Measurements from ENCODE around the gene RBP5.

Gene RBP5

DNA sequence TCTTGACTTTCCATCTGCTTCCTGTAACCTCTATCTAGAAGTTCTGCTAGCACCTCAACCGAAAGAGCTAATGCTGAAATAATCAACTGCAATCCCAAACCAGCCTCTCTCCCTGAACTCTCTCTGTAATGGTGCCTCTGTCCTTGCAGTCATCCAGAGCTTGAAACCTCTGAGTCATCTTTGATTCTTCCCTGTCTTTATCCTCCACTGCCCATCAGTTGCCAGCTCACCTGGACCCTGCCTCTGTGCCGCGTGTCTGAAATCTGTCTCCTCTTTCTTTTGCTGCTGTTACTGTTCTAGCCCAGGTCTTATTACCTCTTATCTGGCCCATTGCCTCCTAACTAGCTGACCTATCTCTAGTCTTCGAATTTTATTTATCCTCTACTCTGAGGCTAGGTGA lies 17.0 kb upstream of the RBP5 start:
- no peaks in the 10 kb centered on the region for H3K27me3 ChIP-seq (replicated peaks; ENCODE audit: control insufficient read depth, insufficient read depth, low read length)
- no peak overlapping the region for H3K4me3 ChIP-seq (replicated peaks; ENCODE audit: low read depth, low read length)
- DNase-seq (ENCODE audit: extremely low read depth, insufficient read length): no peak
- H3K36me3 ChIP-seq (ENCODE audit: control insufficient read depth, insufficient read depth, low read length): peaks cover 21% of the 10 kb centered on the region
- TF ChIP-seq, protein P1, sequence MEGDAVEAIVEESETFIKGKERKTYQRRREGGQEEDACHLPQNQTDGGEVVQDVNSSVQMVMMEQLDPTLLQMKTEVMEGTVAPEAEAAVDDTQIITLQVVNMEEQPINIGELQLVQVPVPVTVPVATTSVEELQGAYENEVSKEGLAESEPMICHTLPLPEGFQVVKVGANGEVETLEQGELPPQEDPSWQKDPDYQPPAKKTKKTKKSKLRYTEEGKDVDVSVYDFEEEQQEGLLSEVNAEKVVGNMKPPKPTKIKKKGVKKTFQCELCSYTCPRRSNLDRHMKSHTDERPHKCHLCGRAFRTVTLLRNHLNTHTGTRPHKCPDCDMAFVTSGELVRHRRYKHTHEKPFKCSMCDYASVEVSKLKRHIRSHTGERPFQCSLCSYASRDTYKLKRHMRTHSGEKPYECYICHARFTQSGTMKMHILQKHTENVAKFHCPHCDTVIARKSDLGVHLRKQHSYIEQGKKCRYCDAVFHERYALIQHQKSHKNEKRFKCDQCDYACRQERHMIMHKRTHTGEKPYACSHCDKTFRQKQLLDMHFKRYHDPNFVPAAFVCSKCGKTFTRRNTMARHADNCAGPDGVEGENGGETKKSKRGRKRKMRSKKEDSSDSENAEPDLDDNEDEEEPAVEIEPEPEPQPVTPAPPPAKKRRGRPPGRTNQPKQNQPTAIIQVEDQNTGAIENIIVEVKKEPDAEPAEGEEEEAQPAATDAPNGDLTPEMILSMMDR (IDR thresholded peaks at IDR 0.05; ENCODE audit: insufficient read depth, low read length, poor library complexity, severe bottlenecking): no peak

DNA sequence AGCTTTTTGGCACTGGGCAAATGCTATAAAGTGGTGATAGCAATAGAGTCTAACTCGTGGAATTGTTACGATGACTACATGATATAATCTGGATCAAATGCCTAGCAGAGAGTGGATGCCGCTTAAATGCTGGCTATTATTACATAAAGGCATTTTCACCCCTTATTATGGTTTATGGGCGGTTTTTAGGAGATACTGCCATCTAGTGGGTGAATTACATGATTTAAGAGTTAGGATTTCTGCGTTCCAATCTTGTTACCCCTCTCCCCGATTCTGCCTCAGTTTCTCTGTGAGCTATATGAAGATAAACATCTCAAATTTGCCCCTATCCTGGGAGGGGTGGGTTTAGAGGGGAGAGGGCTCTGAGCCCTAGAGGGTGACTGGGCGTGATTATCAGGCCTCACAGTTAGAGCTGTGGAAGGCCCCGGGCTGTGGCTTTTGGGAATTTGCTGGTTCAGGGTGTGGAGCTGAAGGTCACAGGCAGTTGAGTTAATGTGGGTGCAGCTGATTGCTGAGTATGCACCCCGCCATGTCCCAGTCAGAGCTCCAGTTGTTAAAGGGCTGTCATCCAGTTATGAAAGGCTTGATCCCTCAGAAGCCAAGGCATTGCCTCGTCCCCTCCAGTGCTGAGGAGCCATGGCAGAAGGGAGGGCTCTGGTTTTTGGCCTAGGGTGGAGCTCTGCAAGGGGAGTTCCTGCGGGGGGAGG lies 15.9 kb upstream of the RBP5 start:
- TF ChIP-seq, protein P1 (IDR thresholded peaks at IDR 0.05; ENCODE audit: insufficient read depth, low read length, poor library complexity, severe bottlenecking): peak; percentile 53
- no peak for DNase-seq (ENCODE audit: extremely low read depth, insufficient read length)
- H3K36me3 ChIP-seq (ENCODE audit: control insufficient read depth, insufficient read depth, low read length): peaks cover 14% of the 10 kb centered on the region
- no peak overlapping the region for H3K4me3 ChIP-seq (replicated peaks; ENCODE audit: low read depth, low read length)
- H3K27me3 ChIP-seq (replicated peaks; ENCODE audit: control insufficient read depth, insufficient read depth, low read length): no peaks in the 10 kb centered on the region

DNA sequence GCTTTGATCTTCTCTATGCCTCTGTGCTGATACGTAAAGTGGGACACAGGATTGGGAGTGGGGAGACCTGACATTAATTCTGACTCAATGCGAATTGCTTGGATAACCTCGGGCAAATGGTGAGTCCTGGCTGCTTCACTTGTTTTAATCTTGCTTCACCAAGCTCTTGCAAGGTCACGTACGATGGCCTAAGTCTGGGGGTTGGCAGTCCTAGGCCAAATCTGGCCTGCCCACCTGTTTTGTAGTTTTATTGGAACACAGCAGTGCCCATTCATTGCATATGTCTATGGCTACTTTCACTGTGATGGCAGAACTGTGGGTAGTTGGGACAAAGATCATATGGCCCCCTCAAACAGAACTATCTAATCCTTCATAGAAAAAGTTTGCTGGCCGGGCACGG lies 14.9 kb upstream of the RBP5 start:
- TF ChIP-seq, protein P1 (IDR thresholded peaks at IDR 0.05; ENCODE audit: insufficient read depth, low read length, poor library complexity, severe bottlenecking): no peak
- Histone ChIP-seq H3K4me3 (replicated peaks; ENCODE audit: low read depth, low read length) (no peak overlapping the region), H3K27me3 (replicated peaks; ENCODE audit: control insufficient read depth, insufficient read depth, low read length) (no peaks in the 10 kb centered on the region), H3K36me3 (ENCODE audit: control insufficient read depth, insufficient read depth, low read length) (peaks cover 13% of the 10 kb centered on the region)
- no peak for DNase-seq (ENCODE audit: extremely low read depth, insufficient read length)

DNA sequence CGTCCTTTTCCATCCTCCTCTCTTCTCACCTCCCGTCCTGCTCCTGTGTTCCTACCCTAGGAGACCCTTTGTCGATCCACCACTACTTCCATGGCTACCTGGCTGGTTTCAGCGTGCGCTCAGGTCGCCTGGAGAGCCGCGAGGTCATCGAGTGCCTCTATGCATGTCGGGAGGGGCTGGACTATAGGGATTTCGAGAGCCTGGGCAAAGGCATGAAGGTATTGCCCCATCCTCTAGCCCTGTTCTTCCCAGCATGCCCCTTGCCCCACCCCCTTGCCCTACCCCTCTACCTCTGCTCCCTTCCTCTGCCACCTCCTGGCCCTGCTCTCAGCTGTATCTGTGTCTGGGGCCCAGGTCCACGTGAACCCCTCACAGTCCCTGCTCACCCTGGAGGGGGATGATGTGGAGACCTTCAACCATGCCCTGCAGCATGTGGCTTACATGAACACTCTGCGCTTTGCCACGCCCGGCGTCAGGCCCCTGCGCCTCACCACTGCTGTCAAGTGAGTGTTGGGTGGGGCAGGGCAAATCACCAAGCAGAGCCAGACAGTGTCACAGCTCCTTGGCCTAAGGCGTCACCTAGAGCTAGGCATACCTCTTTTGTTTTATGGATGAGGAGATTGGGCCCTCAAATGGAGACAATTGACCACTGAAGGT lies 14.2 kb upstream of the RBP5 start:
- Histone ChIP-seq H3K27me3 (replicated peaks; ENCODE audit: control insufficient read depth, insufficient read depth, low read length) (no peaks in the 10 kb centered on the region), H3K36me3 (ENCODE audit: control insufficient read depth, insufficient read depth, low read length) (peaks cover 13% of the 10 kb centered on the region), H3K4me3 (replicated peaks; ENCODE audit: low read depth, low read length) (no peak overlapping the region)
- TF ChIP-seq, protein P1 (IDR thresholded peaks at IDR 0.05; ENCODE audit: insufficient read depth, low read length, poor library complexity, severe bottlenecking): no peak
- no peak for DNase-seq (ENCODE audit: extremely low read depth, insufficient read length)

DNA sequence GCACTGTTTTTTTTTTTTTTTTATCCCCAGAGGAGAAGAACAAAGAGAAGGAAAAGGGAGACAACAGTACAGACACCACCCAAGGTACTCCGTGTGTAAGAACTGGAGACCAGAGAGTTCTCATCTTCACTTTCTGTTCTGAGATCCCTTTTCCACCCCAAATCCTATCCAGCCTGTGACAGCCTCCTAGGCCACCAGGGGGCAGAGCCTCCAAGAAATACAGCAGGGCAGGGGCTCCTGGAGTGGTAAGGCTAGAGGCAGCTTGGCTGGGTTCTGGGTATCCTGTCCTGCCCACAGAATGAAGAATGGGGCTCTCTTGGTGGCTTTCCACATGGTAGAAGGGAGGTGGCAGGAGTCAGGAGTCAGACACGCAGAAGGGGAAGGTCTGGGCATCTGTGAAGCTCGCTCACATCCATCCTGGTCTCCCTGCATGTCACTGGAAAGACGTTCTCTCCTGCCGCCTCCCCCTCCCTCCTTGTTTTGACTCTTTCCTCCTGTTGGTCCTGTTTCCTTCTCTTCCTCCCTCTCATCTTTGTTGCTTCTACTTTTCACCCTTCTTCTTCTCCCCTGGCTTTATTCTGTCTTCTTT lies 13.5 kb upstream of the RBP5 start:
- Histone ChIP-seq H3K27me3 (replicated peaks; ENCODE audit: control insufficient read depth, insufficient read depth, low read length) (no peaks in the 10 kb centered on the region), H3K4me3 (replicated peaks; ENCODE audit: low read depth, low read length) (no peak overlapping the region), H3K36me3 (ENCODE audit: control insufficient read depth, insufficient read depth, low read length) (peaks cover 13% of the 10 kb centered on the region)
- no peak for DNase-seq (ENCODE audit: extremely low read depth, insufficient read length)
- TF ChIP-seq, protein P1 (IDR thresholded peaks at IDR 0.05; ENCODE audit: insufficient read depth, low read length, poor library complexity, severe bottlenecking): peak; percentile 68
